GM19238 (cell line): ENCODE results near the gene PTPN2.
"Not testable (repeated sequence)": the region's sequence is repeated elsewhere in the genome, so short reads cannot be mapped to it uniquely, and the experiment has no call there.

Experiments
- DNase-seq: peaks from one replicate; pipeline ENCODE4 v3.0.0; 2011; ENCODE audit warnings: low spot score; ENCODE audit not compliant: insufficient read length

The PTPN2 gene

GRCh38 chr18:12895014-12895413 is 11.0 kb upstream of the PTPN2 start:
- no peak for DNase-seq

DNA sequence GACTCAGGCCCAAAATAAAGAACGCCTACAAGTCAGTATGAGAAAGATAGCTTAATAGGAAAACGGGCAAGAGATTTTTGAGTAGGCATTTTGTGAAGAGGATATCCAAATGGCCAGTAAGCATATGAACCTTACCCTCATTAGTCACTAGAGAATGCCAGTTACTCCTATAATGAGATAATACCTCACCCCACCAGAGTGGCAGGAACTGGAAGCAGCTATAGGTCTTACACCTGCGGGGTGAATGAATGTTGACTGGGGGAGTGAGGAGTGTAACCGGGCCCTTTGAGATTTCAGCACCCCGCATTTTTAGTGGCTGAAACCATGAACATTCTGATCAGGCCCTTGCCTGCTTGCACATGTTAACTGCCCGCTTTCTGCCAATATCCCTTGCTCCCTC is 7.5 kb upstream of the PTPN2 start:
- DNase-seq, result no peak

GRCh38 chr18:12890964-12891363 is 6.9 kb upstream of the PTPN2 start:
- no peak for DNase-seq

DNA sequence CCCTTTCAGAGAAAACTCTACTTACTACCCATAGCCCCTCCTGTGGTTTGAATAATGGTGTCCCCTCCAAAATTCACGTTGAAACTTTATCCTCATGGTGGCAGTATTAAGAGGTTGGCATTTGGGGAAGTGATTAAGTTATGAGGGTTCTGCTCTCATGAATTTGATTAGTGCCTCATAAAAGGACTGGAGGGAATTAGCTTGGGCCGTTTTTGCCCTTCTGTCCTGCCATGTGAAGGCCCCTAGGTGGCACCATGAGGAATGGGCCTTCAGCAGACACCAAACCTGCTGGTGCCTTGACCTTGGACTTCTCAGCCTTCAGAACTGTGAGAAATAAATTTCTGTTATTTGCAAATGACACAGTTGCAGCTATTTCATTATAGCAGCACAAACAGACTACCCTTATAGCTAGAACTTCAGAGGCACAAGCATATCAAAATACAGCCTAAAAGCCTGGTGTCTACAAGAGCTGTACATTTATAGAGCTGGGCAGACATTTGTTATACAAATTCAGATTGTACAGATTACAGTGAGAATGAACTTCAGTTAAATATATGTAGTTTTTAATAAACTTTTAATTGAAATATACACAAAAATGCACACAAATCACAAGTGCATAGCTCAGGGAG is 2.6 kb upstream of the PTPN2 start:
- DNase-seq, result no peak

GRCh38 chr18:12885500-12885899 is 1.5 kb upstream of the PTPN2 start:
- no peak for DNase-seq

DNA sequence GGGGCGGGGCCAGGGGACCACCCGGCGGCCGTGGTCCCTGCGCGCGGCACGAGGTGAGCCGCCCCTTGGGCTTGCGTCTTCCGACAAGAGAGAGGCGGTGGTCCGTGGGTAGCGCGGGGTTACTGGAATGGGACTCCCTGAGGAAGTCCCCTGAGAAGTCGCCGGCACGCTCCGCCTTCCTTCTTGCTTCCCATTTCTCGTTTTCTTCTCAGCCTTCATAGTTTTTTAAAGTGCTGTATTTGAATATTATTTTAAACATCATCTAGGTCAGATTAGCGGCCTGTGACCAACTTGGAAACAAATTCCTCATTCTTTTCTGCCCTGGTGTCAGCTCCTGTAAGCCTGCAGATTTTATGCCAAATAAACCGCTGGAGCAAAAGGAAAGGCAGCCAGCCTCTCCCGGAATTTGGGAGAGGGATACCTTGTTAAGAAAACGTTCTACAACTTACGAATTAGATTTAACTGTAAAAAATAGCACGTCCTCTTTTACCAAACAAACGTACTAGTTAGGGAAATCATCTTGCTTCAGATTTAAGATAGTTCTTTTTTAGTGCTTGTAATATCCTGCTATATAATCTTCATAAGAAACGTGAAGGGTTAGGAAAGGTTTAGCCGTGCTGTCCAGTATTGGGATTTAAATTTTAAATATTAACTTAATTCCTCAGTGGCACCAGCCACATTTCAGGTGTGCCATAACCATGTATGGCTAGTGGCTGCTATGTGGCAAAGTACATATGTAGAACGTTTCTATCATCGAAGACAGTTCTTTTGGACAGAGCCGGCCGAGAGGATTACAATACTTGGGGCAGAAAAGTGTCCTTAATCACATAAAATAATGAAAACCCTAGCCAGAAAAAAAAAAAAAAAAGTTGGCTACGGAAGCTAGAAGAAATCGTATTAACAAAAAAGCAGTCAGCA is 628 bp upstream of the PTPN2 start:
- no peak for DNase-seq

- no peak for DNase-seq
Observed at GRCh38 chr18:12883372-12883683, 709 bp downstream of the PTPN2 start.

DNA sequence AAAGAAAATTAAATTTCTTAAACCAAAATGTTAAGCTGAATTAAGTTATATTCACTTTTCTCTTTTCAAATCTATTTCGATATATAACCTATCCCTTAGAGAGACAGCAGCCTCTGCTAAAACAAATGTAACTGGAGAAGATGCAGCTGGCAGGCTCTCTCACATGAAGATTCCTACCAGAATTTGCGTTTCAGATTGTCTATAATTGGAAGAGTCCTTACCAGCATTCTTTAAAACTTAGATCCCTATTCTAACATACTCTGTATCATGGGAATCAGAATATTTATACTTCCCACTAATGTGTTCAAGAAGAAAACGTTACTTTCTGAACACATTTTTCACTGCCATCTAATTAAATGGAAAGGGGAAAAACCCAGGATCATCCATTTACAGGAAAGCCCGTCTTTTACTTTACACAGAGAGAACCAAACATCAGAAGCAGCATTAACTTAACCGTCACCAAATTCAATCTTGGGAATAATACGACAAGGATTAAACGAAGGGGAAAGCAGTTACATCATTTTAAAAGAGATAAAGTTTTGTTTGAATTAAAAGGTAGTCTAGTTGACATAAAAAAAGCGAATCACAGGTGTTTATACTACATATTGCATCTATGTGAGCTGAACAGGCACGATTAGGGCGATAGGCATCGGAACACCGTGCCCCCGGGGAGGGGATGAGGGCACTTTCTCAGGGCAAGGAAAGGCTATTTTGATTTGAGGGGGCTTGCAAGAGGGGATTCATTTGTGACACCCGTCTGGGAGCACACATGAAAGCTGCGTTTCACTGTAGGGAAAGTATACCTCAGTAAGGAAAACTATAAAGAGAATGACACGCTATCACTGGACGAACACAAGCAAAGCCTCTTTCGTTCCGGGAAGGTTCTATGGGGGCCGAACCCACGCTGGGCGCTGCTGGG is 1.3 kb downstream of the PTPN2 start:
- no peak for DNase-seq

- no peak for DNase-seq
Observed at GRCh38 chr18:12880541-12880910, 3.5 kb downstream of the PTPN2 start.

DNA sequence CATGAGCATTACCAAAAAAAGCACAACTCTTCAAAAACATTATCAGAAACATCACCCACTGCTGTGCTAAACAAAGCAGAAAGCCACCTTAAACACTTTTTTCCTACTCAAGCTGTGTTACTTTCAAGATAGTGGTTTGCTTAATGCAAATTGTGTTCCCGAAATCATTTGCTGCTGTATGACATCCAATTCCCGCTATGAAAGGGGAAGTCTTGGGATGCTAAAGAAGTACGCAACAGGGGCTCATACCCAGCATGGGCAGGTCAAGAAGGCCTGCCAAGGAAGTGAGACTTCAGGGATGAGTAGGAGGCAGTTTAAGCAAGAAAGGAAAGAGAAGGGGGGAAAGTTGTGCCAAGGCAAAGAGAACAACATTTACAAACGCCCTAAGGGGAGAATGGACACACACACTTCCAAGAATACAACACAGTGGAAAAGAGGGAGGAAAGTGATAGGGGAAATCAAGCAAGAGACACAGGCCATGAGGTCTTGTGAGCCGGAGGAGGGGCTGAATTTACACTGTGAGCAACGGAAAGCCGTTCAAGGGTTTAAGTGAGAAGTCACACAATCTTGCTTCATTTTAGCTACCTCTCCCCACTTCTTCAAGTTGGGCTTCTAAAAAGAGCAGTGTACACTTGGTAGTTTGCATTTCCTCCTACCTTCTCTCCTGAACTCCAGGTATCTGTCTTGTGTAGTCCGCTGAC is 4.0 kb downstream of the PTPN2 start:
- no peak for DNase-seq

DNA sequence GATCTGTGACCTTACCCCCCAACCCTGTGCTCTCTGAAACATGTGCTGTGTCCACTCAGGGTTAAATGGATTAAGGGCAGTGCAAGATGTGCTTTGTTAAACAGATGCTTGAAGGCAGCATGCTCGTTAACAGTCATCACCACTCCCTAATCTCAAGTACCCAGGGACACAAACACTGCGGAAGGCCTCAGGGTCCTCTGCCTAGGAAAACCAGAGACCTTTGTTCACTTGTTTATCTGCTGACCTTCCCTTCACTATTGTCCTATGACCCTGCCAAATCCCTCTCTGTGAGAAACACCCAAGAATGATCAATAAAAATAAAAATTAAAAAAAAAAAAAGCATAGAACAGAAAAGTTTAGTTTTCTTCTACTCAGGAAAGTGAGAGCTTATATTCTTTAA is 9.0 kb downstream of the PTPN2 start:
- not testable (repeated sequence) for DNase-seq

GRCh38 chr18:12873961-12874567 is 10.0 kb downstream of the PTPN2 start:
- not testable (repeated sequence) for DNase-seq

- no peak for DNase-seq
Observed at GRCh38 chr18:12872408-12872807, 11.6 kb downstream of the PTPN2 start.

DNA sequence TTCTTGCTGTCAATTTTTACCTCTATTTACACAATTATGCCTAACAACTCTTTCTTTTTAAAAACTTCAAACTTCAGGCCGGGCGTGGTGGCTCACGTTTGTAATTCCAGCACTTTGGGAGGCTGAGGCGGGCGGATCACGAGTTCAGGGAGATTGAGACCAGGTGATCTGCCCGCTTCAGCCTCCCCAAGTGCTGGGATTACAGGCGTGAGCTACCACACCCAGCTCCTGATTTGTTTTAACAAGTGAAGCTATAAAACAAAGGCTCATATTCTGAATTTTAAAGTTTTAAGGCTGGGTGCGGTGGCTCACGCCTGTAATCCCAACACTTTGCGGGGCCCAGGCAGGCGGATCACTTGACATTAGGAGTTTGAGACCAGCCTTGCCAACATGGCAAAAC is 15.5 kb downstream of the PTPN2 start:
- no peak for DNase-seq

GRCh38 chr18:12867441-12868123 is 16.5 kb downstream of the PTPN2 start:
- no peak for DNase-seq

- DNase-seq, result no peak
Observed at GRCh38 chr18:12863687-12864216, 20.3 kb downstream of the PTPN2 start.

DNA sequence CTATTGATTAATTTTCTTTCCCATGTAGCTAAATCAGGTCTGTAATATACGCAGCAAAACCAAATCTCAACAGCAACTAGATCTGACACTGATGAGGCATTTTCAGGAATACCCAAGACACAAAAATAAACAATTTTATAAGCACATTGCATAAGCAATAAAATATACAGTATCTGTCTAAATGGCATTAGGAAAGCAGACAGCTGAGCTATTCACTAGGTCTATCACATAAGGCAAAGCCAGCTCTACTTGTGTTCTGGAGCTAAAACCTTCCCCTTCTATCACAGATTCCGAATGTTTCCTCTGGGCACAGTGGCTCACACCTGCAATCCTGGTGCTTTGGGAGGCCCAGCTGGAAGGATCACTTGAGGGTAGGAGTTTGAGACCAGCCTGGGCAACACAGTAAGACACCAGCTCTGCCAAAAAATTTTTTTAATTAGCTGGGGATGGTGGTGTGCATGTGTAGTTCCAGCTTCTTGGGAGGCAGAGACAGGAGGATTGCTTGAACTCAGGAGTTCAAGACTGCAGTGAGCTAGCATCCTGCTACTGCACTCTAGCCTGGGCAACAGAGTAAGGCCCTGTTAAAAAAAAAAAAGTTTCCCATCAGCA is 21.1 kb downstream of the PTPN2 start:
- DNase-seq, result no peak

GRCh38 chr18:12862467-12862866 is 21.6 kb downstream of the PTPN2 start:
- DNase-seq, result no peak

GRCh38 chr18:12861637-12862036 is 22.4 kb downstream of the PTPN2 start:
- DNase-seq, result no peak

- DNase-seq, result no peak
Observed at GRCh38 chr18:12860530-12860929, 23.5 kb downstream of the PTPN2 start.
